ENCODE data around the gene GNAI3.

The GNAI3 gene

GRCh38 chr1:109624201-109625010, 76.0 kb downstream of the GNAI3 start:
- DNase-seq (ENCODE audit: low spot score), result no peak

- no peak for DNase-seq (ENCODE audit: low spot score)
These were observed 76.8 kb downstream of the GNAI3 start for GRCh38 chr1:109625176-109625575.

- DNase-seq (ENCODE audit: low spot score), result no peak
These were observed 77.5 kb downstream of the GNAI3 start for GRCh38 chr1:109625601-109626560.

- no peak for DNase-seq (ENCODE audit: low spot score)
These were observed 78.4 kb downstream of the GNAI3 start for GRCh38 chr1:109626682-109627408.

- no peak for DNase-seq (ENCODE audit: low spot score)
These were observed 79.4 kb downstream of the GNAI3 start for GRCh38 chr1:109627692-109628399.

- no peak for DNase-seq (ENCODE audit: low spot score)
These were observed 80.3 kb downstream of the GNAI3 start for GRCh38 chr1:109628540-109629321.

GRCh38 chr1:109629372-109630030, 81.1 kb downstream of the GNAI3 start:
- DNase-seq (ENCODE audit: low spot score), result no peak

- DNase-seq (ENCODE audit: low spot score), result peak; percentile 56
These were observed 81.9 kb downstream of the GNAI3 start for GRCh38 chr1:109630081-109630897.

- DNase-seq (ENCODE audit: low spot score), result no peak
These were observed 82.6 kb downstream of the GNAI3 start for GRCh38 chr1:109630898-109631512.

GRCh38 chr1:109631513-109632505, 83.4 kb downstream of the GNAI3 start:
- no peak for DNase-seq (ENCODE audit: low spot score)

GRCh38 chr1:109632671-109633346, 84.4 kb downstream of the GNAI3 start:
- no peak for DNase-seq (ENCODE audit: low spot score)

- no peak for DNase-seq (ENCODE audit: low spot score)
These were observed 85.9 kb downstream of the GNAI3 start for GRCh38 chr1:109634292-109634691.

GRCh38 chr1:109634771-109635750, 86.6 kb downstream of the GNAI3 start:
- no peak for DNase-seq (ENCODE audit: low spot score)

- no peak for DNase-seq (ENCODE audit: low spot score)
These were observed 87.4 kb downstream of the GNAI3 start for GRCh38 chr1:109635862-109636200.

GRCh38 chr1:109636201-109636952, 88.0 kb downstream of the GNAI3 start:
- no peak for DNase-seq (ENCODE audit: low spot score)

Measured in HuH-7 (cell line).